Calu3 (cell line): ENCODE data around the gene SLC35F6. TPM values are rescaled to one million over a fixed set of nuclear protein-coding genes. Genes with fewer than 3 reads are reported as not detected.
A peak's percentile ranks its signal among the peaks of the same experiment; 100 is the strongest.

Experiments used
- BruUV-seq: library from RNA; stranded (reverse); fragments of 400-500 nt; replicated peaks from 2 replicates; lab custom pipeline; 2021; lab: Mats Ljungman, UMichigan
- CTCF ChIA-PET: fragments of 300-600 bp; sonication (Branson Sonifier 250); formaldehyde crosslinking; loops from one replicate; lab custom pipeline; 2022; ENCODE audit warnings: antibody characterized with exemption; lab: Charles Lee
- DNase-seq: peaks from one replicate; pipeline ENCODE4 v3.0.0; 2022
- H3K27ac Mint-ChIP-seq: one replicate; pipeline ENCODE4 v1.8.0; 2022; ENCODE audit warnings: mixed read lengths; ENCODE audit not compliant: unreplicated experiment
- H3K27me3 Mint-ChIP-seq: one replicate; pipeline ENCODE4 v1.8.0; 2022; ENCODE audit warnings: mixed read lengths; ENCODE audit not compliant: unreplicated experiment
- H3K36me3 Mint-ChIP-seq: one replicate; pipeline ENCODE4 v1.8.0; 2022; ENCODE audit warnings: mild to moderate bottlenecking, moderate library complexity, mixed read lengths; ENCODE audit not compliant: insufficient read depth, unreplicated experiment
- H3K4me1 Mint-ChIP-seq: one replicate; pipeline ENCODE4 v1.8.0; 2022; ENCODE audit warnings: mild to moderate bottlenecking, low read depth, mixed read lengths; ENCODE audit not compliant: unreplicated experiment
- H3K4me3 Mint-ChIP-seq: one replicate; pipeline ENCODE4 v1.8.0; 2022; ENCODE audit warnings: mild to moderate bottlenecking, low read depth, moderate library complexity, mixed read lengths; ENCODE audit not compliant: unreplicated experiment
- H3K9me3 Mint-ChIP-seq: one replicate; pipeline ENCODE4 v1.8.0; 2022; ENCODE audit warnings: low read depth, mixed read lengths; ENCODE audit not compliant: unreplicated experiment
- CTCF ChIP-seq: fragments of 200-600 bp; IDR thresholded peaks from one replicate; pipeline ENCODE4 v1.8.0; 2022; ENCODE audit warnings: antibody characterized with exemption; ENCODE audit not compliant: unreplicated experiment
- intact Hi-C: fragments of 100-400 bp; cut with micrococcal nuclease; formaldehyde crosslinking; loops from one replicate; pipeline ENCODE4 v1.10.0; 2022; ENCODE audit not compliant: unreplicated experiment
- total RNA-seq: library from RNA; stranded (reverse); gene quantifications from 2 replicates; pipeline ENCODE4 v1.2.3, GENCODE V29; 2022

SLC35F6 gene
- total RNA-seq, 1 experiment from 2014 or later: 36.9 TPM

GRCh38 chr2:26717362-26717761, 46.7 kb upstream of the SLC35F6 start:
- BruUV-seq: no TSS peak
- Mint-ChIP-seq H3K9me3 (no peaks in the 10 kb centered on the region), H3K4me3 (no peak overlapping the region), H3K27ac (no peak overlapping the region), H3K27me3 (peaks cover 60% of the 10 kb centered on the region), H3K4me1 (peaks cover 19% of the 10 kb centered on the region), H3K36me3 (peaks cover 7% of the 10 kb centered on the region)
- CTCF ChIA-PET: no interaction called here
- no peak for TF ChIP-seq CTCF
- DNase-seq: no peak
- intact Hi-C loops: no loop called here

GRCh38 chr2:26718949-26719686, 45.0 kb upstream of the SLC35F6 start:
- no peak for DNase-seq
- Mint-ChIP-seq H3K4me1 (peaks cover 25% of the 10 kb centered on the region), H3K27ac (no peak overlapping the region), H3K9me3 (no peaks in the 10 kb centered on the region), H3K4me3 (no peak overlapping the region), H3K27me3 (peaks cover 46% of the 10 kb centered on the region), H3K36me3 (peaks cover 7% of the 10 kb centered on the region)
- BruUV-seq: no TSS peak
- TF ChIP-seq CTCF: no peak
- CTCF ChIA-PET: no interaction called here
- intact Hi-C loops: no loop called here

GRCh38 chr2:26720322-26721114, 43.6 kb upstream of the SLC35F6 start:
- peak; percentile 69 for DNase-seq
- H3K27me3 Mint-ChIP-seq: peaks cover 60% of the 10 kb centered on the region
- no TSS peak for BruUV-seq
- H3K9me3 Mint-ChIP-seq: no peaks in the 10 kb centered on the region
- CTCF ChIA-PET: interaction anchor here (0.9 to 1.3 kb wide), 3 partner anchors 11 to 18 kb away, joined by 3 read pairs; no protein-coding TSS in a partner anchor
- H3K27ac Mint-ChIP-seq: peak overlapping the region; percentile 76
- TF ChIP-seq CTCF: no peak
- intact Hi-C loops: no loop called here
- peaks cover 7% of the 10 kb centered on the region for H3K36me3 Mint-ChIP-seq
- peak overlapping the region; percentile 19 for H3K4me3 Mint-ChIP-seq
- H3K4me1 Mint-ChIP-seq: peaks cover 35% of the 10 kb centered on the region

GRCh38 chr2:26721115-26722032, 42.7 kb upstream of the SLC35F6 start:
- intact Hi-C loops: no loop called here
- TF ChIP-seq CTCF: no peak
- H3K9me3 Mint-ChIP-seq: no peaks in the 10 kb centered on the region
- peaks cover 7% of the 10 kb centered on the region for H3K36me3 Mint-ChIP-seq
- H3K4me1 Mint-ChIP-seq: peaks cover 35% of the 10 kb centered on the region
- peaks cover 61% of the 10 kb centered on the region for H3K27me3 Mint-ChIP-seq
- peak; percentile 43 for DNase-seq
- H3K4me3 Mint-ChIP-seq: no peak overlapping the region
- no TSS peak for BruUV-seq
- no peak overlapping the region for H3K27ac Mint-ChIP-seq
- CTCF ChIA-PET: no interaction called here
